Trophoblast cell (in vitro differentiated cells and primary cell): ENCODE results near the gene LEMD2.

ENCODE experiments used
- DNase-seq, 2 donors: peaks; one replicate each; pipeline ENCODE4 v3.0.0-alpha.2; 2016
- H2AFZ ChIP-seq: 2 replicates; pipeline ENCODE4 v1.6.1; 2013; ENCODE audit warnings: low read length, moderate library complexity, mild to moderate bottlenecking; ENCODE audit not compliant: insufficient read depth, poor library complexity
- H2AK5ac ChIP-seq: 2 replicates; pipeline ENCODE4 v1.6.1; 2013; ENCODE audit warnings: mild to moderate bottlenecking, low read length
- H2BK120ac ChIP-seq: 2 replicates; pipeline ENCODE4 v1.6.1; 2013; ENCODE audit warnings: low read length, mild to moderate bottlenecking, moderate library complexity; ENCODE audit not compliant: insufficient read depth, poor library complexity
- H2BK12ac ChIP-seq: 2 replicates; pipeline ENCODE4 v1.6.1; 2013; ENCODE audit warnings: mild to moderate bottlenecking, low read length, moderate library complexity
- H2BK5ac ChIP-seq: 2 replicates; pipeline ENCODE4 v1.6.1; 2013; ENCODE audit warnings: low read length, low read depth, moderate library complexity, mild to moderate bottlenecking; ENCODE audit not compliant: poor library complexity
- H3K14ac ChIP-seq: 2 replicates; pipeline ENCODE4 v1.6.1; 2013; ENCODE audit warnings: mild to moderate bottlenecking, low read length
- H3K18ac ChIP-seq: 2 replicates; pipeline ENCODE4 v1.6.1; 2013; ENCODE audit warnings: mild to moderate bottlenecking, low read length
- H3K23ac ChIP-seq: 2 replicates; pipeline ENCODE4 v1.6.1; 2013; ENCODE audit warnings: low read length
- H3K27ac ChIP-seq: 2 replicates; pipeline ENCODE4 v1.5.1; 2013; ENCODE audit warnings: low read depth, mild to moderate bottlenecking, inconsistent platforms, low read length, moderate library complexity
- H3K27me3 ChIP-seq: 2 replicates; pipeline ENCODE4 v1.6.1; 2013; ENCODE audit warnings: inconsistent platforms, mild to moderate bottlenecking, low read length, moderate library complexity; ENCODE audit not compliant: insufficient read depth
- H3K36me3 ChIP-seq, 2 experiments: 1 replicate in 1 of 2; 2 replicates in 1 of 2; pipeline ENCODE4 v1.6.1; 2013; ENCODE audit warnings: low read length in 2 of 2, mild to moderate bottlenecking in 2 of 2, moderate library complexity in 1 of 2; ENCODE audit not compliant: insufficient read depth in 2 of 2, control insufficient read depth in 1 of 2
- H3K4ac ChIP-seq: 2 replicates; pipeline ENCODE4 v1.6.1; 2013; ENCODE audit warnings: low read depth, mild to moderate bottlenecking, low read length, moderate library complexity
- H3K4me1 ChIP-seq, 2 experiments: 1 replicate in 1 of 2; 2 replicates in 1 of 2; pipeline ENCODE4 v1.6.1; 2013; ENCODE audit warnings: low read length in 2 of 2, mild to moderate bottlenecking in 2 of 2, moderate library complexity in 1 of 2; ENCODE audit not compliant: insufficient read depth in 2 of 2, control insufficient read depth in 1 of 2
- H3K4me2 ChIP-seq: 2 replicates; pipeline ENCODE4 v1.6.1; 2013; ENCODE audit warnings: inconsistent platforms, mild to moderate bottlenecking, low read length, moderate library complexity
- H3K4me3 ChIP-seq: 2 replicates; pipeline ENCODE4 v1.5.1; 2013; ENCODE audit warnings: mild to moderate bottlenecking, low read depth, low read length, inconsistent platforms
- H3K79me1 ChIP-seq: one replicate; pipeline ENCODE4 v1.6.1; 2013; ENCODE audit warnings: low read length
- H3K79me2 ChIP-seq: 2 replicates; pipeline ENCODE4 v1.6.1; 2013; ENCODE audit warnings: low read length, mild to moderate bottlenecking; ENCODE audit not compliant: control insufficient read depth, insufficient read depth, poor library complexity
- H3K9ac ChIP-seq: 2 replicates; pipeline ENCODE4 v1.6.1; 2013; ENCODE audit warnings: mild to moderate bottlenecking, low read length
- H3K9me3 ChIP-seq: 2 replicates; pipeline ENCODE4 v1.6.1; 2013; ENCODE audit warnings: low read depth, mild to moderate bottlenecking, control low read depth, inconsistent platforms, low read length; ENCODE audit not compliant: insufficient read depth
- H4K12ac ChIP-seq: 2 replicates; pipeline ENCODE4 v1.6.1; 2013; ENCODE audit warnings: low read depth, mild to moderate bottlenecking, low read length, moderate library complexity
- H4K8ac ChIP-seq: 2 replicates; pipeline ENCODE4 v1.6.1; 2013; ENCODE audit warnings: low read depth, mild to moderate bottlenecking, low read length, moderate library complexity
- H4K91ac ChIP-seq: one replicate; pipeline ENCODE4 v1.6.1; 2013; ENCODE audit warnings: low read depth, mild to moderate bottlenecking, low read length, moderate library complexity
- WGBS: extraction: QIAGEN DNeasy Blood & Tissue Kit; methylation state at CpG from one replicate; pipeline ENCODE4 v1.1.7; 2013; ENCODE audit warnings: missing lambda C conversion rate; ENCODE audit not compliant: insufficient read length, insufficient coverage; ENCODE audit errors: extremely low coverage; 5-methylcytosine and 5-hydroxymethylcytosine counted together

Gene LEMD2

DNA sequence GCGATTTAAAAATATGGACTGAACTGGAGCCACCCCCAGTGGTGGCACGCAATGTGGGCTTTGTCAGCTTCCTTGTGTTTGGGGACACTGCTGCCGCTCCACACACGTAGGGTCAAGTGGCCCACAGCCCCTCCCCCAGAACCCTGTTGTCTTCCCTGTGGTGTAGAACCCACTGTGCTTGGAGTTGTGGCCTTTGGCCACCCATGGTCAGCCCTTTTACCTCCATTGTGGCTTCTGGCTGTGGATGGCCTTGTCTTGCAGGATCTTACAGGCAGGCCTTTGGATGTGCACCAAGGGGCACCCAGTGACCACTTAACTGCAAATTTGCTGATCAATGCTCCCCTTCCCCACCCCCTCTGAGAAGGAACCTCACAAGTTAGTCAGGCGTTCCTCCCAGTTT, 2.0 kb upstream of the LEMD2 start:
- Histone ChIP-seq H3K4me1 (peaks cover 11 to 21% of the 10 kb centered on the region in 2 experiments), H2BK12ac (no peak overlapping the region), H3K36me3 (no peaks in the 10 kb centered on the region), H2AFZ (no peak overlapping the region), H3K79me2 (peaks cover 9% of the 10 kb centered on the region), H3K27me3 (no peaks in the 10 kb centered on the region), H3K18ac (no peak overlapping the region), H3K4me3 (no peak overlapping the region), H3K79me1 (peaks cover 14% of the 10 kb centered on the region), H3K14ac (no peak overlapping the region), H3K4me2 (no peak overlapping the region), H3K23ac (no peak overlapping the region), H3K27ac (no peak overlapping the region), H2AK5ac (no peak overlapping the region), H2BK5ac (no peak overlapping the region), H3K4ac (no peak overlapping the region), H4K12ac (no peak overlapping the region), H3K9me3 (no peaks in the 10 kb centered on the region), H4K91ac (no peak overlapping the region), H3K9ac (no peak overlapping the region), H2BK120ac (no peak overlapping the region), H4K8ac (no peak overlapping the region)
- DNase-seq, result no peak
- WGBS, result no CpG with 5 or more reads among the region's 5 CpGs

DNA sequence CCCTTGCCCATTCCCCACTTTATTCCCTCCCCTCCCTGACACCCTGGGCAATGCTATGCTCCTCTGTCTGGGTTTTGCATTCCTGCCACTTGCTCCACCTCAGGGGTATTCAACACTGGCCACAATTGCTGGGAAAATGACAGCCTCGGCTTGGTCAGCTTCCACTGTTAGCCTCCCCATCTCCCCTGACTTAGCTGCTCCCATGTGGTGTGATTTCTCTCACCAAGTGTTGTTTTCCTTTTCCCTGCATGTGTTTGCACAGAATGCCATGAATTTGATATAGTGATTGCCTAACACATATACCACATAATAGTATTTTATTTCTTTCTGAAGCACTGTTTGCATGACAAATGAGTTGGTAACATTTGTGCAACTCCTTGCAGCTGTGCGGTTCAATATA, 1.4 kb upstream of the LEMD2 start:
- DNase-seq, result no peak
- H3K79me1 ChIP-seq, result peaks cover 14% of the 10 kb centered on the region

DNA sequence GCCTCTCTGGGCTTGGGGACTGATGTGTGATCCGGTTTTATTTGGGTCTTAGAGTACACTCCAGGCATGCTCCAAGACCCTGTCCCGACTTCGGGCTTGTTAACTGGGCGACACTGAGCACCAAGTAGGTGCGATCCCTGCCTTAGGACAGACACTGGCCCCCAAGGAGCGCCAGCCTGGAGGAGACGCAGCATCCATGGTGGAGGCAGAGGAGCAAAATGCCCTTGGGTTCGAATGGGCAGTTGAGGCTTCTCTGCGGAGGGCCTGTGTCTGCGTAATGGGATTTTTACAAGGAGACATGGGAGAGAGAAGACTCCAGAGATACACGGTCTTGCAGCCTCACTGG, 593 bp upstream of the LEMD2 start:
- peak overlapping the region; percentile 52 for H3K4me2 ChIP-seq
- DNase-seq, result no peak
- peaks cover 5 to 8% of the 10 kb centered on the region in 2 experiments for H3K36me3 ChIP-seq
- peak overlapping the region; percentile 46 for H3K14ac ChIP-seq
- peak overlapping the region; percentile 42 for H2AFZ ChIP-seq
- H2AK5ac ChIP-seq, result peak overlapping the region; percentile 85
- peaks cover 6 to 13% of the 10 kb centered on the region in 2 experiments for H3K4me1 ChIP-seq
- peak overlapping the region; percentile 49 for H3K4ac ChIP-seq
- peak overlapping the region; percentile 78 for H4K91ac ChIP-seq
- peaks cover 14% of the 10 kb centered on the region for H3K79me1 ChIP-seq
- H3K9me3 ChIP-seq, result no peaks in the 10 kb centered on the region
- peaks cover 9% of the 10 kb centered on the region for H3K79me2 ChIP-seq
- H3K27ac ChIP-seq, result no peak overlapping the region
- peak overlapping the region; percentile 86 for H4K8ac ChIP-seq
- WGBS, result no CpG with 5 or more reads among the region's 11 CpGs
- H3K18ac ChIP-seq, result peak overlapping the region; percentile 57
- H3K9ac ChIP-seq, result no peak overlapping the region
- no peak overlapping the region for H3K4me3 ChIP-seq
- H2BK12ac ChIP-seq, result no peak overlapping the region
- peak overlapping the region; percentile 23 for H4K12ac ChIP-seq
- no peak overlapping the region for H2BK5ac ChIP-seq
- peak overlapping the region; percentile 15 for H2BK120ac ChIP-seq
- H3K27me3 ChIP-seq, result no peaks in the 10 kb centered on the region
- no peak overlapping the region for H3K23ac ChIP-seq

More for the DNA sequence above, 1.4 kb upstream of the LEMD2 start:
- Histone ChIP-seq H3K36me3 (no peaks in the 10 kb centered on the region), H3K23ac (no peak overlapping the region), H2AK5ac (no peak overlapping the region), H3K9me3 (no peaks in the 10 kb centered on the region), H3K79me2 (peaks cover 9% of the 10 kb centered on the region), H3K18ac (no peak overlapping the region), H3K4me2 (no peak overlapping the region), H2BK12ac (no peak overlapping the region), H3K4me3 (no peak overlapping the region), H2BK5ac (no peak overlapping the region), H3K4ac (no peak overlapping the region), H4K91ac (no peak overlapping the region), H2AFZ (no peak overlapping the region), H3K14ac (no peak overlapping the region), H3K27me3 (no peaks in the 10 kb centered on the region), H3K4me1 (peaks cover 11 to 21% of the 10 kb centered on the region in 2 experiments), H4K12ac (no peak overlapping the region), H4K8ac (no peak overlapping the region), H3K27ac (no peak overlapping the region), H2BK120ac (no peak overlapping the region), H3K9ac (no peak overlapping the region)
- no CpG with 5 or more reads among the region's 2 CpGs for WGBS

DNA sequence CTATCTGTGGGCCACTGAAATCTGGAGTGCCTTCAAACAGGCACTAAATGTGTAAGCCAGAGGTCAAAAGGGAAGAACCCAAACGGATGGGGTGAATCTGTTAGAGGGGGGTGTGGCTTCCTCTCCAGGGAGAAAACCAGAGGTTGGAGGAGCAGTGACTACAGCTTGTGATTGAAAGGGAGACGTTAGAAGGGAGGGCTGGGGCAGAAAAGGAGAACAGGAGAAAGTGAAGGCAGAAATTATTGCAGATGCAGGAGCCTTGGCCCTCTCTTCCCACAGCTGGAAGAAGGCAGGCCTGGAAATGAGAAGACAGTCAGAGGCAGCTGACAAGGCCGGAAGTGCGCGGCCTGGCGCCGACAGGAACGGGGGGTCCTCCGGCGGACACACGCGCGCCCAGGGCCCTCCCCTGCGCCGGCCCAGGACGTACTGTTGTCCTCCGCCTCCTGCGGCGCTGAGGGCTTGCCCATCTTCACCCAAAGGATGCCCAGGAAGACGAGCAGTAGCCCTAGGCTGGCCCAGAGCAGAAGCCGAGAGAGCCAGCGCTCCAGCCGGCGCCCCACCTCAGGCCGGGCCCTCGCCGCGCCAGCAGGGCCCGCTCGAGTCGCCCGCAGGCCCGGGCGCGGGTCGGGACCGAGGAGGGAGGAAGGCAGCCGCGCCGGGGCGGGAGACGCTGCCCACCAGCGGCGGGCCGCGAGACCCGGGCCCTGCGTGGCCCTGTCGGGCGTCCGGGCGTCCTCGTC, 806 bp downstream of the LEMD2 start:
- Histone ChIP-seq H4K8ac (peak overlapping the region; percentile 87), H3K79me2 (peaks cover 9% of the 10 kb centered on the region), H3K4ac (peak overlapping the region; percentile 59), H3K36me3 (peaks cover 17 to 20% of the 10 kb centered on the region in 2 experiments), H3K4me1 (peaks cover 6 to 13% of the 10 kb centered on the region in 2 experiments), H3K4me2 (peak overlapping the region; percentile 80), H3K18ac (peak overlapping the region; percentile 55), H2AFZ (peak overlapping the region; percentile 55), H2AK5ac (peak overlapping the region; percentile 56), H2BK120ac (peak overlapping the region; percentile 80), H3K4me3 (peak overlapping the region; percentile 90), H2BK12ac (no peak overlapping the region), H3K23ac (no peak overlapping the region), H3K27me3 (no peaks in the 10 kb centered on the region), H3K27ac (peak overlapping the region; percentile 74), H3K9ac (peak overlapping the region; percentile 87), H4K91ac (peak overlapping the region; percentile 84), H3K14ac (peak overlapping the region; percentile 75), H3K9me3 (no peaks in the 10 kb centered on the region), H2BK5ac (peak overlapping the region; percentile 50), H4K12ac (peak overlapping the region; percentile 68), H3K79me1 (peaks cover 14% of the 10 kb centered on the region)
- peak; percentile 13 to 55 for DNase-seq
- WGBS, result no CpG with 5 or more reads among the region's 53 CpGs
